ACC112 (cell line): ENCODE data around the gene AK9.

Source experiments
- H2AFZ ChIP-seq: fragments of 200-600 bp; sonication (generic); one replicate; pipeline ENCODE4 v1.6.0; 2017; ENCODE audit warnings: antibody characterized with exemption, low read length; ENCODE audit not compliant: unreplicated experiment
- H3K27ac ChIP-seq: fragments of 200-600 bp; sonication (generic); 2 replicates; pipeline ENCODE4 v1.5.1; 2014; ENCODE audit warnings: low read depth, mild to moderate bottlenecking, antibody characterized with exemption, low read length, moderate library complexity
- H3K27me3 ChIP-seq: fragments of 200-600 bp; sonication (generic); 2 replicates; pipeline ENCODE4 v1.6.1; 2014; ENCODE audit warnings: mild to moderate bottlenecking, antibody characterized with exemption, low read length, moderate library complexity, mixed read lengths; ENCODE audit not compliant: insufficient read depth
- H3K36me3 ChIP-seq: fragments of 200-600 bp; sonication (generic); 2 replicates; pipeline ENCODE4 v1.6.1; 2016; ENCODE audit warnings: mild to moderate bottlenecking, antibody characterized with exemption, low read length, moderate library complexity, mixed read lengths; ENCODE audit not compliant: insufficient read depth
- H3K4me1 ChIP-seq: fragments of 200-600 bp; sonication (generic); one replicate; pipeline ENCODE4 v1.6.1; 2016; ENCODE audit warnings: low read length, mixed read lengths; ENCODE audit not compliant: insufficient read depth, unreplicated experiment, control insufficient read depth
- H3K4me3 ChIP-seq: fragments of 200-600 bp; sonication (generic); 2 replicates; pipeline ENCODE4 v1.5.1; 2014; ENCODE audit warnings: mild to moderate bottlenecking, low read depth, low read length
- H3K79me2 ChIP-seq: fragments of 200-600 bp; sonication (generic); one replicate; pipeline ENCODE4 v1.6.0; 2016; ENCODE audit warnings: low read length; ENCODE audit not compliant: control insufficient read depth, unreplicated experiment, insufficient read depth

Gene AK9

GRCh38 chr6:109672175-109672574, 18.8 kb downstream of the AK9 start:
- Histone ChIP-seq H3K27ac (no peak overlapping the region), H2AFZ (no peak overlapping the region), H3K36me3 (no peaks in the 10 kb centered on the region), H3K79me2 (no peaks in the 10 kb centered on the region), H3K4me1 (peaks cover 21% of the 10 kb centered on the region), H3K4me3 (no peak overlapping the region), H3K27me3 (no peaks in the 10 kb centered on the region)

- H2AFZ ChIP-seq, result no peak overlapping the region
- H3K4me3 ChIP-seq, result no peak overlapping the region
- no peaks in the 10 kb centered on the region for H3K79me2 ChIP-seq
- no peaks in the 10 kb centered on the region for H3K36me3 ChIP-seq
- peaks cover 21% of the 10 kb centered on the region for H3K4me1 ChIP-seq
- 0 out of 2 replicates have a peak overlapping the region, but pooled peaks have one; percentile 6 for H3K27ac ChIP-seq
- no peaks in the 10 kb centered on the region for H3K27me3 ChIP-seq
Observed at GRCh38 chr6:109671733-109672132, 19.3 kb downstream of the AK9 start.

GRCh38 chr6:109669811-109670210, 21.2 kb downstream of the AK9 start:
- Histone ChIP-seq H3K36me3 (no peaks in the 10 kb centered on the region), H2AFZ (no peak overlapping the region), H3K4me3 (no peak overlapping the region), H3K27ac (no peak overlapping the region), H3K79me2 (no peaks in the 10 kb centered on the region), H3K27me3 (no peaks in the 10 kb centered on the region), H3K4me1 (peaks cover 21% of the 10 kb centered on the region)

GRCh38 chr6:109662192-109662591, 28.8 kb downstream of the AK9 start:
- H3K4me3 ChIP-seq, result no peak overlapping the region
- no peaks in the 10 kb centered on the region for H3K79me2 ChIP-seq
- H3K27me3 ChIP-seq, result no peaks in the 10 kb centered on the region
- no peak overlapping the region for H3K27ac ChIP-seq
- no peak overlapping the region for H2AFZ ChIP-seq
- peaks cover 17% of the 10 kb centered on the region for H3K4me1 ChIP-seq
- H3K36me3 ChIP-seq, result no peaks in the 10 kb centered on the region

GRCh38 chr6:109660526-109661320, 30.3 kb downstream of the AK9 start:
- Histone ChIP-seq H2AFZ (no peak overlapping the region), H3K4me1 (peaks cover 17% of the 10 kb centered on the region), H3K79me2 (no peaks in the 10 kb centered on the region), H3K4me3 (no peak overlapping the region), H3K36me3 (no peaks in the 10 kb centered on the region), H3K27me3 (no peaks in the 10 kb centered on the region), H3K27ac (no peak overlapping the region)

GRCh38 chr6:109655761-109656262, 35.2 kb downstream of the AK9 start:
- no peak overlapping the region for H3K4me3 ChIP-seq
- peaks cover 6% of the 10 kb centered on the region for H3K4me1 ChIP-seq
- no peaks in the 10 kb centered on the region for H3K27me3 ChIP-seq
- H3K27ac ChIP-seq, result no peak overlapping the region
- no peaks in the 10 kb centered on the region for H3K79me2 ChIP-seq
- no peaks in the 10 kb centered on the region for H3K36me3 ChIP-seq
- no peak overlapping the region for H2AFZ ChIP-seq

- Histone ChIP-seq H3K4me1 (no peaks in the 10 kb centered on the region), H2AFZ (no peak overlapping the region), H3K27me3 (no peaks in the 10 kb centered on the region), H3K27ac (no peak overlapping the region), H3K4me3 (no peak overlapping the region), H3K36me3 (no peaks in the 10 kb centered on the region), H3K79me2 (no peaks in the 10 kb centered on the region)
Observed at GRCh38 chr6:109653264-109653663, 37.7 kb downstream of the AK9 start.

GRCh38 chr6:109644131-109644530, 46.9 kb downstream of the AK9 start:
- Histone ChIP-seq H3K36me3 (no peaks in the 10 kb centered on the region), H2AFZ (no peak overlapping the region), H3K79me2 (no peaks in the 10 kb centered on the region), H3K4me3 (no peak overlapping the region), H3K27me3 (no peaks in the 10 kb centered on the region), H3K4me1 (no peaks in the 10 kb centered on the region), H3K27ac (no peak overlapping the region)

GRCh38 chr6:109632405-109632804, 58.6 kb downstream of the AK9 start:
- Histone ChIP-seq H3K27me3 (peaks cover 10% of the 10 kb centered on the region; the same call in 1 of the 2 replicates), H3K27ac (no peak overlapping the region), H2AFZ (no peak overlapping the region), H3K4me3 (no peak overlapping the region), H3K79me2 (no peaks in the 10 kb centered on the region), H3K36me3 (no peaks in the 10 kb centered on the region), H3K4me1 (no peaks in the 10 kb centered on the region)

- H3K36me3 ChIP-seq, result no peaks in the 10 kb centered on the region
- H3K4me3 ChIP-seq, result no peak overlapping the region
- H3K27me3 ChIP-seq, result peaks cover 10% of the 10 kb centered on the region; the same call in 1 of the 2 replicates
- H3K27ac ChIP-seq, result no peak overlapping the region
- H3K79me2 ChIP-seq, result no peaks in the 10 kb centered on the region
- H3K4me1 ChIP-seq, result no peaks in the 10 kb centered on the region
- no peak overlapping the region for H2AFZ ChIP-seq
Observed at GRCh38 chr6:109631403-109631802, 59.6 kb downstream of the AK9 start.
